ENCODE results near the gene CD209. TPM values are rescaled to one million over a fixed set of nuclear protein-coding genes. Genes with fewer than 3 reads are reported as not detected.

The CD209 gene
- total RNA-seq, 1 experiment from 2014 or later = not detected

DNA sequence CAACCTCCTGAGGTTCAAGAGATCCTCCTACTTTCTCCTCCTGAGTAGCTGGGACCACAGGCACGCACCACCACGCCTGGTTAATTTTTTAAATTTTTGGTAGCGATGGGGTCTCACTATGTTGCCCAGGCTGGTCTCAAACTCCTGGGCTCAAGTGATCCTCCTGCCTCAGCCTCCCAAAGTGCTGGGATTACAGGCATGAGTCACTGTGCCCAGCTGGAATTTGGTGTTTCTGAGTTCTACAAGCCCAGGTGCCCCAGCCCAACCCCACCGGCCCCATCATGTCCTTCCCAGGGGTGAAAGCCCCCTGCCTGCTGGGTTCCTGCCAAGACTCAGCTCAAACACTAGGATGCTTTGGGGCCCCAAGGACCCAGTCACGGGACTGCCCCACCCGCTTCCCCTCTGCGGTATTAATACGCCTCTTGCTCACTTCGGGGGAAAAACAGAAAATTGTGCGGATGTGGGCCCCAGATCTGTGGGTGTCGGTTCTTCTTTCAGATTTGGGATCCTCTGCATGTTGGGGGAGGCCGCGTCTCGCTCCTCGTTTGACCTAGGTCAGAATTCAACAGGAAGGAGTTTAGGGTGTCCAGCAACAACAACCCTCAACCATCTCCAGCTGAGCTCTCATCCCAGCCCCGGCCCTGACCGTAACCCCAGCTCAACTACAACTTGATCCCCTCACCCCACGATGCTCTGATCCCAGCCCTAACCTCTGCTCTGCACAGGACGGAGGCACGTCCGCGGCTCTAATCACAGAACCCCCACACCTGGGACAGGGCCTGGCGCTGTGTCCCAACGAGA, 41.7 kb downstream of the CD209 start:
- H3K27ac ChIP-seq (ENCODE audit: low read depth, low read length) = no peak overlapping the region
- no peak overlapping the region for H3K9ac ChIP-seq (ENCODE audit: low read length)
- H2AFZ ChIP-seq (ENCODE audit: low read depth, low read length, poor library complexity, severe bottlenecking) = no peak overlapping the region
- no peaks in the 10 kb centered on the region for H3K9me2 ChIP-seq (ENCODE audit: insufficient read depth)
- H3K27me3 ChIP-seq (ENCODE audit: insufficient read depth, low read length) = no peaks in the 10 kb centered on the region
- intact Hi-C loops (cut with micrococcal nuclease) = no loop called here
- no peak overlapping the region for H3K4me3 ChIP-seq (replicated peaks in 1 of 2; ENCODE audit: low read depth in 1 of 2, low read length in 2 of 2)
- no peaks in the 10 kb centered on the region for H3K79me2 ChIP-seq (ENCODE audit: insufficient read depth, low read length)
- H4K20me1 ChIP-seq (ENCODE audit: insufficient read depth) = no peaks in the 10 kb centered on the region
- no peak for DNase-seq (ENCODE audit: low read depth, low spot score)
- POLR2A ChIA-PET = no interaction called here
- CTCF ChIA-PET = no interaction called here
- RAD21 ChIA-PET (ENCODE audit: low non-redundant PET in 1 of 2, low total read pairs in 2 of 2, uncharacterized antibody in 2 of 2, unreplicated experiment in 2 of 2) = no interaction called here
- TF ChIP-seq TCF7L2 (IDR thresholded peaks at IDR 0.05; ENCODE audit: borderline replicate concordance, extremely low read depth, insufficient read depth, insufficient read length) (no peak), SRF (IDR thresholded peaks at IDR 0.05; ENCODE audit: low read depth) (no peak), EZH2phosphoT487 (IDR thresholded peaks at IDR 0.05; ENCODE audit: borderline replicate concordance) (no peak), YY1 (IDR thresholded peaks at IDR 0.05; ENCODE audit: extremely low read depth, insufficient replicate concordance, low read depth, low read length) (no peak), FOSL1 (IDR thresholded peaks at IDR 0.05; ENCODE audit: low read depth) (no peak)
- no peak for ATAC-seq
- no TSS peak for BruUV-seq (replicated peaks)
- H3K4me1 ChIP-seq (ENCODE audit: control insufficient read depth in 1 of 2, insufficient read depth in 2 of 2, low read length in 2 of 2) = no peaks in the 10 kb centered on the region
- no peak overlapping the region for H3K4me2 ChIP-seq (ENCODE audit: low read length)
- no peaks in the 10 kb centered on the region for H3K9me3 ChIP-seq (ENCODE audit: control insufficient read depth in 1 of 2, insufficient read depth in 1 of 2, low read depth in 1 of 2, low read length in 2 of 2)
- no peaks in the 10 kb centered on the region for H3K36me3 ChIP-seq (ENCODE audit: control insufficient read depth in 1 of 2, insufficient read depth in 2 of 2, low read length in 2 of 2)

DNA sequence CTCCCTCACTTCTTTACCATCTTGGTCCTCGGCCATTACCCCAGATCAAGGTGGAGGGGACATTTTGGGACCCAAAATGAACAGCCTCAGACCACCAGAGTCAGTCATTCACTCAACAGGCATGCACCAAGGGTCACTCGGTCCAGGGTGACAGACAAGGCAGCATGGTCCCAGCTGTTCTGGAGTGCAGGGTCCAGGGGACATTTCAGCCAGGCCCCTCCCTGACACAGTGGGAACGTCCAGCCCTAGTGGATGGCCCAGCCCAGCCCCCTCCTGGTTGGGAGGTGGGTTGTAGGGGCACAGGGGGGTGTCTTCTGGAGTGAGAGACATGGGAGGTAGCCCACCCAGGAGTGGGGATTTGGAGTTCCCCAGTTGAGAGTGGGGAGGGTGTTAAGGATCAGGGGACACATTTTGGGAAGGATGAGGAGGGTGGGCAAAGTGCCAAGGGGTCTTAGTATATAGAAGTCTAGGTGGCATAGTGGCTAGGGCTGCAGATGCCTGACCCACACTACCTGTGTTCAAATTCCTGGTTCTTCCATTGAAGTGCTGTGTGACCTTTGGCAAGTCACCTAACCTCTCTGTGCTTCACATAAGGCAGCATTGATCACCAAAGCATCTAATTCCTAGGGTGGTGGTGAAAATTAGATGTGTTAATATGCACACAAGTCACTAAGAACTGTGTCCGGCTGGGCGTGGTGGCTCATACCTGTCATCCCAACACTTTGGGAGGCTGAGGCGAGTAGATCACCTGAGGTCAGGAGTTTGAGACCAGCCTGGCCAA, 42.9 kb downstream of the CD209 start:
- no peak for ATAC-seq
- no peak for DNase-seq (ENCODE audit: low read depth, low spot score)
- POLR2A ChIA-PET = no interaction called here
- intact Hi-C loops (cut with micrococcal nuclease) = no loop called here
- Histone ChIP-seq H3K4me2 (ENCODE audit: low read length) (no peak overlapping the region), H3K36me3 (ENCODE audit: control insufficient read depth in 1 of 2, insufficient read depth in 2 of 2, low read length in 2 of 2) (no peaks in the 10 kb centered on the region), H3K79me2 (ENCODE audit: insufficient read depth, low read length) (no peaks in the 10 kb centered on the region), H3K4me3 (replicated peaks in 1 of 2; ENCODE audit: low read depth in 1 of 2, low read length in 2 of 2) (no peak overlapping the region), H2AFZ (ENCODE audit: low read depth, low read length, poor library complexity, severe bottlenecking) (no peak overlapping the region), H3K9me2 (ENCODE audit: insufficient read depth) (no peaks in the 10 kb centered on the region), H4K20me1 (ENCODE audit: insufficient read depth) (no peaks in the 10 kb centered on the region), H3K9me3 (ENCODE audit: control insufficient read depth in 1 of 2, insufficient read depth in 1 of 2, low read depth in 1 of 2, low read length in 2 of 2) (no peaks in the 10 kb centered on the region), H3K27me3 (ENCODE audit: insufficient read depth, low read length) (no peaks in the 10 kb centered on the region), H3K27ac (ENCODE audit: low read depth, low read length) (no peak overlapping the region), H3K4me1 (ENCODE audit: control insufficient read depth in 1 of 2, insufficient read depth in 2 of 2, low read length in 2 of 2) (no peaks in the 10 kb centered on the region), H3K9ac (ENCODE audit: low read length) (no peak overlapping the region)
- RAD21 ChIA-PET (ENCODE audit: low non-redundant PET in 1 of 2, low total read pairs in 2 of 2, uncharacterized antibody in 2 of 2, unreplicated experiment in 2 of 2) = no interaction called here
- no TSS peak for BruUV-seq (replicated peaks)
- CTCF ChIA-PET = no interaction called here
- TF ChIP-seq EZH2phosphoT487 (IDR thresholded peaks at IDR 0.05; ENCODE audit: borderline replicate concordance) (no peak), YY1 (IDR thresholded peaks at IDR 0.05; ENCODE audit: extremely low read depth, insufficient replicate concordance, low read depth, low read length) (no peak), SIN3A (IDR thresholded peaks at IDR 0.05; ENCODE audit: low read depth) (no peak), ELF1 (IDR thresholded peaks at IDR 0.05; ENCODE audit: borderline replicate concordance, low read depth) (no peak), SP1 (IDR thresholded peaks at IDR 0.05; ENCODE audit: low read depth) (no peak), SRF (IDR thresholded peaks at IDR 0.05; ENCODE audit: low read depth) (no peak), EGR1 (IDR thresholded peaks at IDR 0.05; ENCODE audit: low read depth) (no peak), TCF7L2 (IDR thresholded peaks at IDR 0.05; ENCODE audit: borderline replicate concordance, extremely low read depth, insufficient read depth, insufficient read length) (no peak), CBX3 (IDR thresholded peaks at IDR 0.05; ENCODE audit: low read depth) (no peak), JUND (IDR thresholded peaks at IDR 0.05) (no peak), FOSL1 (IDR thresholded peaks at IDR 0.05; ENCODE audit: low read depth) (no peak), EZH2 (IDR thresholded peaks at IDR 0.05) (no peak)
- TF ChIP-seq, protein P1, sequence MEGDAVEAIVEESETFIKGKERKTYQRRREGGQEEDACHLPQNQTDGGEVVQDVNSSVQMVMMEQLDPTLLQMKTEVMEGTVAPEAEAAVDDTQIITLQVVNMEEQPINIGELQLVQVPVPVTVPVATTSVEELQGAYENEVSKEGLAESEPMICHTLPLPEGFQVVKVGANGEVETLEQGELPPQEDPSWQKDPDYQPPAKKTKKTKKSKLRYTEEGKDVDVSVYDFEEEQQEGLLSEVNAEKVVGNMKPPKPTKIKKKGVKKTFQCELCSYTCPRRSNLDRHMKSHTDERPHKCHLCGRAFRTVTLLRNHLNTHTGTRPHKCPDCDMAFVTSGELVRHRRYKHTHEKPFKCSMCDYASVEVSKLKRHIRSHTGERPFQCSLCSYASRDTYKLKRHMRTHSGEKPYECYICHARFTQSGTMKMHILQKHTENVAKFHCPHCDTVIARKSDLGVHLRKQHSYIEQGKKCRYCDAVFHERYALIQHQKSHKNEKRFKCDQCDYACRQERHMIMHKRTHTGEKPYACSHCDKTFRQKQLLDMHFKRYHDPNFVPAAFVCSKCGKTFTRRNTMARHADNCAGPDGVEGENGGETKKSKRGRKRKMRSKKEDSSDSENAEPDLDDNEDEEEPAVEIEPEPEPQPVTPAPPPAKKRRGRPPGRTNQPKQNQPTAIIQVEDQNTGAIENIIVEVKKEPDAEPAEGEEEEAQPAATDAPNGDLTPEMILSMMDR (IDR thresholded peaks at IDR 0.05 in 2 of 3, conservative IDR thresholded peaks at IDR 0.05 in 1 of 3; ENCODE audit: borderline replicate concordance in 1 of 3, insufficient read depth in 1 of 3, low read depth in 2 of 3, low read length in 2 of 3) = no peak

Measured in HCT116 (cell line).